RWPE1 (cell line): ENCODE results near the gene SLC10A6.
"Not testable (repeated sequence)": the region's sequence is repeated elsewhere in the genome, so short reads cannot be mapped to it uniquely, and the experiment has no call there.

Source experiments
- CTCF ChIA-PET: fragments of 350-600 bp; sonication (Branson Sonifier 250); formaldehyde crosslinking; extraction: SDS; loops from one replicate; lab custom pipeline; 2021; lab: Yijun Ruan, JAX
- POLR2A ChIA-PET: fragments of 400-600 bp; formaldehyde crosslinking; extraction: SDS; loops from one replicate; lab custom pipeline; 2020; ENCODE audit warnings: antibody characterized with exemption; ENCODE audit not compliant: low non-redundant PET; lab: Yijun Ruan, JAX
- DNase-seq: peaks from one replicate; pipeline ENCODE4 v3.0.0; 2012; ENCODE audit warnings: low spot score
- H3K27ac ChIP-seq: fragments of 450-650 bp; 2 replicates; pipeline ENCODE4 v1.5.1; 2017
- TF ChIP-seq, protein P1 (sequence below): fragments of 450-650 bp; conservative IDR thresholded peaks from 2 replicates; pipeline ENCODE4 v1.5.1; 2017; ENCODE audit warnings: low read depth, mild to moderate bottlenecking

SLC10A6 gene

DNA sequence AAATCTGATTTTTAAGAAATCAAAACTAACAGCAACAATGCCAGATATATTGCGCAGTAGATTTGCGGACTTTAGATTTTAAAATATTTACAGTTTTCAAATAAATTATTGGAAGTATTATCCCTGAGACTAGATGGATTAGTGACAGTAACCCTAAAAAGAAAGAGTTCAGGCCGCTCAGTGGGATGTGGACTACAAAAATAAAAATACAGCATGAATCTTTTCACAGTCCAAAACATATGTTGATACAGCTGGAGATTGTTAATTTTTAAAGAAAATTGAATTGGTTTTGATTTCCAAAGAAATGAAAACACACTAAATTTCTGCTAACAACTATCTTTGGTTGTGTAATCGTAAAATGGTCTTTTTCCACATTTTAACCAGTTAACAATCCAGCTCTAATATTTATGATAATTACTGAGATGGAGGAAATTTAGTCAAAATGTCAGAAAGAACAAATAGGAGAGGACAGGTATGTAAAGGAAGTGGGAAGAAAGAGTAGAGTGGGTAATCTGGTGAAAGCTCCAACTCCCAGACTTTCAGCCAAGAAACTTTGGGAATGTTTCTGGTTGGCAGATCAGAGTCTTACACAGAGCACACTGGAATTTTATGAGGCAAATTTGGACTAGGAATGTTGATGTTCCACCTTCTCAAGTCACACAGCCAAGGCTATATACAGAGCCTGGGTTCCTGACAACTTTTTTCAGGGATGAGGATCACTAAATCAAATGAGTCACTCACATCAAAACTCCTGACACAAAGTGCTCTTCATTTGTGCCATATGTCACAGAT, 27.9 kb upstream of the SLC10A6 start:
- ChIA-PET CTCF (interaction anchor here (0.6 kb wide), 1 partner anchor 290 kb away, joined by 3 read pairs; no protein-coding TSS in a partner anchor), POLR2A (no interaction called here)
- no peak overlapping the region for H3K27ac ChIP-seq
- DNase-seq: no peak
- TF ChIP-seq, protein P1, sequence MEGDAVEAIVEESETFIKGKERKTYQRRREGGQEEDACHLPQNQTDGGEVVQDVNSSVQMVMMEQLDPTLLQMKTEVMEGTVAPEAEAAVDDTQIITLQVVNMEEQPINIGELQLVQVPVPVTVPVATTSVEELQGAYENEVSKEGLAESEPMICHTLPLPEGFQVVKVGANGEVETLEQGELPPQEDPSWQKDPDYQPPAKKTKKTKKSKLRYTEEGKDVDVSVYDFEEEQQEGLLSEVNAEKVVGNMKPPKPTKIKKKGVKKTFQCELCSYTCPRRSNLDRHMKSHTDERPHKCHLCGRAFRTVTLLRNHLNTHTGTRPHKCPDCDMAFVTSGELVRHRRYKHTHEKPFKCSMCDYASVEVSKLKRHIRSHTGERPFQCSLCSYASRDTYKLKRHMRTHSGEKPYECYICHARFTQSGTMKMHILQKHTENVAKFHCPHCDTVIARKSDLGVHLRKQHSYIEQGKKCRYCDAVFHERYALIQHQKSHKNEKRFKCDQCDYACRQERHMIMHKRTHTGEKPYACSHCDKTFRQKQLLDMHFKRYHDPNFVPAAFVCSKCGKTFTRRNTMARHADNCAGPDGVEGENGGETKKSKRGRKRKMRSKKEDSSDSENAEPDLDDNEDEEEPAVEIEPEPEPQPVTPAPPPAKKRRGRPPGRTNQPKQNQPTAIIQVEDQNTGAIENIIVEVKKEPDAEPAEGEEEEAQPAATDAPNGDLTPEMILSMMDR: no peak

DNA sequence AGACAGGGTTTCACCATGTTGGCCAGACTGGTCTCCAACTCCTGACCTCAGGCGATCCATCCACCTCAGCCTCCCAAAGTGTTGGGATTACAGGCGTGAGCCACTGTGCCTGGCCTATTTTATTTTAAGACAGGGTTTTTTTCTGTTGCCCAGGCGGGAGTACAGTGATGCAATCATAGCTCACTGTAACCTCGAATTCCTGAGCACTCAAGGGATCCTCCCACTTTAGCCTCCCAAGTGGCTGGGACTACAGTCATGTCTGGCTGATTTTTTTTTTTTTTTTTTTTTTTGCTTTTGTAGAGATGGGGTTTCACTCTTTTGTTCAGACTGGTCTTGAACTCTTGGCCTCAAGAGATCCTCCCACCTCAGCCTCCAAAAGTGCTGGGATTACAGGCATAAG, 26.3 kb upstream of the SLC10A6 start:
- CTCF ChIA-PET: interaction anchor here (0.6 kb wide), 1 partner anchor 360 kb away, joined by 3 read pairs; no protein-coding TSS in a partner anchor
- DNase-seq, H3K27ac ChIP-seq, POLR2A ChIA-PET: not testable (repeated sequence)

DNA sequence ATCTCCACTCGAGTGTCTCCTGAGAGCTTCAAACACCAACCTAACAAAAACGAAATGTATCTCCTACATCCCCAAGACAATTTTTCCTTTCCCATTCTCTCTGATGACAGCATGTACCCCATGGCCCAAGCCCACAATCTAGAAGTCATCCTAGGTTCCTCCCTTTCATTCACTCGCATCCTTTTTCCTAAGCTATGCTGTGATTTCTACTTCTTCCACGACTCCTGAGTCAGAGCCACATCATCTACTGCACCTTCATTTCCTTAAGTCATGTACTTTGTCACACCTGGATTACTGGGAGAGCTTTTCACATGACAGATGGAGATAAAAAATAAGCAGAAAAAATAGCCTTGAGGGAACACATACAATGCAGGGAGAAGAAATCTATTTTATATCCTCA, 23.0 kb upstream of the SLC10A6 start:
- H3K27ac ChIP-seq: no peak overlapping the region
- ChIA-PET POLR2A (no interaction called here), CTCF (interaction anchor here (0.7 kb wide), 1 partner anchor 55 kb away, joined by 3 read pairs; no protein-coding TSS in a partner anchor)

DNA sequence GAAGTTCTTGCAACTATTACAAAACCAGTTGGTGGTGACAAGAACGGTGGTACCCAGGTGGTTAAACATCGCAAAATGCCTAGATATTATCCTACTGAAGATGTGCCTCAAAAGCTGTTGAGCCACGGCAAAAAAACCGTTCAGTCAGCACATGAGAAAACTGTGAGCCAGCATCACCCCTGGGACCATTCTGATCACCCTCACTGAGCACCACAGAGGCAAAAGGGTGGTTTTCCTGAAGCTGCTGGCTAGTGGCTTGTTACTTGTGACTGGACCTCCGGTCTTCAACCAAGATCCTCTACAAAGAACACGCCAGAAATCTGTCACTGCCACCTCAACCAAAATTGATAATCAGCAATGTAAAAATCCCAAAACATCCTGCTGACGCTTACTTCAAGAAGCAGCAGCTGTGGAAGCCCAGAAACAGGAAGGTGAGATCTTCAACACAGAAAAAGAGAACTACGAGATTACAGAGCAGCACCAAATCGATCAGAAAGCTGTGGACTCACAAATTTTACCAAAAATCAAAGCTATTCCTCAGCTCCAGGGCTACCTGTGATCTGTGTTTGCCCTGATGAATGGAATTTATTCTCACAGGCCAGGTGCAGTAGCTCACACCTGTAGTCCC, 21.4 kb upstream of the SLC10A6 start:
- ChIA-PET POLR2A (no interaction called here), CTCF (interaction anchor here (0.6 kb wide), 1 partner anchor 529 kb away, joined by 3 read pairs; no protein-coding TSS in a partner anchor)
- TF ChIP-seq, protein P1: no peak
- no peak for DNase-seq
- H3K27ac ChIP-seq: no peak overlapping the region

More for the DNA sequence above, 23.0 kb upstream of the SLC10A6 start:
- no peak for DNase-seq
- TF ChIP-seq, protein P1: no peak

DNA sequence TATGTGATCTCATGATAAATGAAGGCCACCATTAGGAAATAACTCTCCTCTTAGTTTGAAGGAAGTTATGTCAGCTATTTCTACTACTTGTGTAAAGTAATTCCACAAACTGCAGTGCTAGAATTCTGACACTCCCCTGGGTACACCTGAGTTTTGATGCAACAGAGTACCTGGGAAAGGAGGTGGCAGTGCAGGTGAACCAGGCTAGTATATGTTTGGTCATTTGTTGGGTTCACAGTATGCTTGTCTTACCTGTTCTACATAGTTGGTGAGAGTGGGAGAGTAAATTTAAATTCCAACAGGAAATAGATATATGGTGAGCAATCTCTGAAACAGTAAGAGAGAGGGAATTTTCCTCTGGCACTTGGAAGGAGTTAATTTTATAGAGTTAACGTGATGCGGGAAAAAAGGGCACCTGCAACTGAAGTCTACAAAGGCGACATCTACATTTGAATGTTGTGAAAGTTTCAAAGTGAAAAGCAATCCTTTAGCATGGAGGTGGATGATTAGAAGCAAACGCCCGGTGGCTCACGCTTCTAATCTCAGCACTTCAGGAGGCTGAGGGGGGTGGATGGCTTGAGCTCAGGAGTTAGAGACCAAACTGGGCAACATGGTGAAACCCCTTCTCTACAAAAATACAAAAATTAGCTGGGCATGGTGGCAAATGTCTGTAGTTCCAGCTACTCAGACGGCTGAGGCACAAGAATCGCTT, 8.3 kb upstream of the SLC10A6 start:
- DNase-seq: no peak
- H3K27ac ChIP-seq: no peak overlapping the region
- TF ChIP-seq, protein P1: no peak
- ChIA-PET POLR2A (no interaction called here), CTCF (interaction anchor here (0.6 kb wide), 1 partner anchor 28 kb away, joined by 4 read pairs; no protein-coding TSS in a partner anchor)

DNA sequence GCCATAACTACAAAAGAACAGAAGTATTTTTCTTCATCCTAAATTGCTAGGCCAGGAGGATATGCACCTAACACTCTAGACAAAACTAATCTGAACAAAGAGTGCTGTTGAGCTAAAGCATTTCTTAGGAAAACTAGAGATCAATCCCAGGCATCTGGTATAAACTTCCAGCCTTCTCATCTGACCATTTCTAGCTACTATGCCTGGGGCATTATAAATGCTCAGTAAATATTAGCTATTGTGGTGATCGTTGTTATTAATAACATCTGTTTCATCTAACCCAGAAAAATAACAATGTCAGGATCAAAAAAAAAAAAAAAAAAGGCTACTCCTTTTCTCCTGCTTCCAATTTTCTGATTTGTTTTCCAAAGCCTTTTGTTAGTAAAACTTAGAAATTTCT, 7.7 kb upstream of the SLC10A6 start:
- TF ChIP-seq, protein P1: no peak
- DNase-seq: no peak
- H3K27ac ChIP-seq: no peak overlapping the region
- CTCF ChIA-PET: no interaction called here
- POLR2A ChIA-PET: no interaction called here
